ENCODE data around the gene ARID3A. TPM values are rescaled to one million over a fixed set of nuclear protein-coding genes. Genes with fewer than 3 reads are reported as not detected.

ARID3A gene
- total RNA-seq, 1 donor from 2014 or later: 2.4 TPM

DNA sequence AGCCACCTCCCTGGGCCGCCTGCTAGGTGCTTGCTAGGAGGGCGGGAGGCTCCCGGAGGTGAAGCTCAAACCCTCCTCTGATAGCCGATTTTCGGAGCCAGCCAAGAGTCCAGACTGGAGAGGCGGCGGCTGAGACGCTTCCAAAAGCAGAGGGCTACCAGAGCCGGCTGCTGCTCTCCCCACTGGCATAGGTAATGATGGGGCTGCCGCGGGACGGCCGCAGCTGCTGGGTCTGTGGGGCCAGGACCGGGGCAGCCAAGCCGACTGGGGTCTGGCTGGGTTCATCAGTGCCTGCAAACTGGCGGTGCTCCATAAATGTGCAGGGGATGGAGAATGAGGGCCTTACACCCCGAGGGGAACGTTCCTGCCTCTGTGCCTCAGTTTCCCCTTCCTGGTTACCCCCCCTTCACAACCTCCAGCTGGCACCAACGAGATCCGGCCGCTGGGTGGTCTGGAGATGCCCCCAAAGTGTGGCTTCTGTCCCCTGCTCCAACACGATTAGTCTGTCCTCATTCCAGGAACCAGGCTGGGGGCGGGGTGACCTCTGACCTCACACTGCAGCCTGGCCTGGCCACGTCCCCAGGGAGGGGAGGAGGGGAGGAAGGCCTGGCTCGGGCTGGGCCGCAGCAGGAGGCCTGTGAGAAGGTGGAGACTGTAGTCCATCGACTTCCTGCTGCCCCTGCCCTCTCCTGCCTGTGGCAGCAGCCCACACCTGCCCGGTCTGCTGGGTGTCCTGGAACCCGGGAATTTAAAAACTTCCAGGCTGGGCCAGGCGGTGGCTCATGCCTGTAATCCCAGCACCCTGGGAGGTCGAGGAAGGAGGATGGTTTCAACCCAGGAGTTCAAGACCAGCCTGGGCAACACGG is 54.5 kb downstream of the ARID3A start:
- DNase-seq (ENCODE audit: low spot score in 2 of 2) (no peak), FAIRE-seq (no peak)

DNA sequence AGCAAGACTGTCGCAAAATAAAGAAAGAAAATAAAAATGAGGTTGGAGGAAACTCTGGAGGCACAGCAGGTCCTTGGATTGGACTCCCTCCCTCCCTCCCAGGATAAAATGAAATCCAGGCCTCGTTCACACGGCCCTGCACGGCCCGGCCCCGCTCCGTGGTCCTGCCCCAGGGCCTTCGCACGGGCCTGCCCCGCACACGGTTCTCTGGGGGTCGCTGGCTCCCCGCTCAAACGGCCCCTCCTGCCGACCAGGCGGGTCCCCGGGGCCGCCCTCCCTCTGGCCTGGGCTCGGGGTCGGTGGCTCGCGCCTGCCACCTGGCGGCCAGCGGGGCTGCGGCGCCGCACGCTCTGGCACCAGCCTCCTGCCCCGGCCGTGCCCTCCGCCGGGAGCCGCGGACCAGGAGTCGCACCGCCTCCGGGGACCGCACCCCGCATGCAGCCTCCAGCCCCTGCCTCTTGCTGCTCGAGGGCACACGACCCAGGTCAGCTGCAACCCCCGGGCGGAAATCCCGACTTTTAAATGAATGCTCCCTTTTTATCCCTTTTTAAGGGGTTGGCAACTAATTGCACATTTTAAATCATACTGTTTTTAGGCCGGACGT is 56.8 kb downstream of the ARID3A start:
- FAIRE-seq (no peak), DNase-seq (ENCODE audit: low spot score in 2 of 2) (peak; percentile 97 to 98)

GRCh38 chr19:984165-984967 is 58.5 kb downstream of the ARID3A start, which contains the start of gene WDR18:
TSS of gene WDR18 (plus strand) at chr19:984345. CDS start at chr19:984354, 9 bp downstream.
- FAIRE-seq (no peak), DNase-seq (ENCODE audit: low spot score in 2 of 2) (peak; percentile 100)

GRCh38 chr19:986083-986482 is 60.2 kb downstream of the ARID3A start:
- DNase-seq (ENCODE audit: low spot score in 2 of 2): no peak
- no peak for FAIRE-seq

GRCh38 chr19:988081-988480 is 62.2 kb downstream of the ARID3A start:
- no peak for FAIRE-seq
- DNase-seq (ENCODE audit: low spot score in 2 of 2): no peak

DNA sequence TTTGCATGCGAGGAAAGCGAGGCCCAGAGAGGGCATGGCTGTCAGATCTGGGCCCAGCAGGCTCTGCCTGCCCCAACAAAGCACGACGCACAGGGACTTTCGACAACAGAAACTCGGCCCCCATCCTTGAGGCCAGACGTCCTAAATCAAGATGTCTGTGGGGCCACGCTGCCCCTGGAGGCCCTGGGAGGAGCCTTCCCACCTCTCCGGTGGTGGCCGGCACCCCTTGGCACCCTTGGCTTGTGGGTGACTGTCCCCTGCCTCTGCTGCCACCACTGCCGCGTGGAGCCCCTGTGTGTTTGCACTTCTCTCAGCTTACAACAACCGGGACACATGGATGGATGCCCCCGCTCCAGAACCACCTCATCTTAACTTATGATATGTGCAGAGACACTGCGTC is 62.7 kb downstream of the ARID3A start:
- no peak for DNase-seq (ENCODE audit: low spot score in 2 of 2)
- FAIRE-seq: no peak

GRCh38 chr19:989381-990081 is 63.7 kb downstream of the ARID3A start:
- DNase-seq (ENCODE audit: low spot score in 2 of 2) (no peak), FAIRE-seq (no peak)

DNA sequence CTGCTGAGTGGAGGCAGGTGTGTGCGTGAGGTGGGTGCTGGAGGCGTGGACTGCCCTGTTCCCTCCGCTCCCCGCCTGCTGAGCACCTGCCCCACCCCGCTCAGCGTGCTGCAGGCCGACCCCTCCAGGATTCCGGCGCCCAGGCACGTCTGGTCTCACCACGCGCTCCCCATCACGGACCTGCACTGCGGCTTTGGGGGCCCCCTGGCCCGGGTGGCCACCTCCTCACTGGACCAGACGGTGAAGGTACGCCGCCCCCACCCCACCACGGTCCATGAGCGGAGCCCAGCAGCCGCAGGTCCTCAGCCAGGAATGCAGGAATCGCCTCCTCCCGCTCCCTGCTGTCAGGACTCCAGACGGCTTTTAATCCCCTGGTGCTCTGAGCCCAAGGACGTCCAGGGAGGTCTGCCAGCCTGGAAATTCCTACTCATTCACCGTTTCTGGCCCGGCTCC is 64.3 kb downstream of the ARID3A start:
- no peak for FAIRE-seq
- DNase-seq (ENCODE audit: low spot score in 2 of 2): no peak

DNA sequence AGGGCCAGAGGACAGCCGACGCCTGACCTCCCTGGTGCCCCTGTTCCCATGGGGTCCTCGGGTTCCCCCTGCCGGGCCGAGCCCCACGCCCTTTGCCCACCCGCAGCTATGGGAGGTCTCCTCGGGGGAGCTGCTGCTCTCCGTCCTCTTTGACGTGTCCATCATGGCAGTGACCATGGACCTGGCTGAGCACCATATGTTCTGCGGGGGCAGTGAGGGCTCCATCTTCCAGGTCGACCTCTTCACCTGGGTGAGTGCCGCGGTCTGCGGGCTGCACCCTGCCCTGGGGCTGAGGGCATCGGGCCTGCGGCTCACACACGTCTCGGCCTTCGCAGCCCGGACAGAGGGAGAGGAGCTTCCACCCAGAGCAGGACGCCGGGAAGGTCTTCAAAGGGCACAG is 64.9 kb downstream of the ARID3A start:
- FAIRE-seq (no peak), DNase-seq (ENCODE audit: low spot score in 2 of 2) (no peak)

- FAIRE-seq: no peak
- DNase-seq (ENCODE audit: low spot score in 2 of 2): no peak
Observed at GRCh38 chr19:991174-991931, 65.5 kb downstream of the ARID3A start.

DNA sequence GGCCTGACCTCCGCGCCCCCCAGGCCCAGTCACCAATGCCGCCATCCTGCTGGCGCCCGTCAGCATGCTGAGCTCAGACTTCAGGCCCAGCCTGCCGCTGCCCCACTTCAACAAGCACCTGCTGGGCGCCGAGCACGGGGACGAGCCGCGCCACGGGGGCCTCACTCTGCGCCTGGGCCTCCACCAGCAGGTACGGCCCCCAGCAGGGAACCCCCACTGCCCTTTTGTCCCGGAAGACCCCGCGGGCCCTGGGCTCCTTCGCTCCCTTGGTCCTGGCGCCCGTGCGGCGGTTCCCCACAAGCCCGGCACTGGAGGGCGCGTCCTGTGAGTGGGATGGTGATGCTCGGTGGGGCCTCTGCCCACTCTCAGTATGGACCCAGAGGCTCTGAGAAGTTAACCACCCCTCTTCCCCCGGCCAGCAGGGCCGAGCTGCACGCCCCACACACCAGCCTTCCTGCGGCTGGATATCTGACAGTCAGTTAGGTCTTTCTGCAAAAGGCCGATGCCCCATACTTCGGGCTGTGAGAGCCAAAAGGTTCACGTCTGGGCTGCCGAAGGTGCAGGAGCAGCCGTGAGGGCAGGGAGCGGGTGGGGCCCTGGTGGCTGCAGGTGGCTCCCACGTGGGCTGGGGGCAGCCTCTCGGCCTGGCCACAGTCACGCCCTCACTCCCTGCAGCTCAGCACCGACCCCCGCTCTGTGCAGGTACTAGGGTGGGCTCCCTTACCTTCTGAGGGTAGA is 66.3 kb downstream of the ARID3A start:
- no peak for DNase-seq (ENCODE audit: low spot score in 2 of 2)
- FAIRE-seq: no peak

GRCh38 chr19:992670-993055 is 66.8 kb downstream of the ARID3A start:
- no peak for DNase-seq (ENCODE audit: low spot score in 2 of 2)
- no peak for FAIRE-seq

DNA sequence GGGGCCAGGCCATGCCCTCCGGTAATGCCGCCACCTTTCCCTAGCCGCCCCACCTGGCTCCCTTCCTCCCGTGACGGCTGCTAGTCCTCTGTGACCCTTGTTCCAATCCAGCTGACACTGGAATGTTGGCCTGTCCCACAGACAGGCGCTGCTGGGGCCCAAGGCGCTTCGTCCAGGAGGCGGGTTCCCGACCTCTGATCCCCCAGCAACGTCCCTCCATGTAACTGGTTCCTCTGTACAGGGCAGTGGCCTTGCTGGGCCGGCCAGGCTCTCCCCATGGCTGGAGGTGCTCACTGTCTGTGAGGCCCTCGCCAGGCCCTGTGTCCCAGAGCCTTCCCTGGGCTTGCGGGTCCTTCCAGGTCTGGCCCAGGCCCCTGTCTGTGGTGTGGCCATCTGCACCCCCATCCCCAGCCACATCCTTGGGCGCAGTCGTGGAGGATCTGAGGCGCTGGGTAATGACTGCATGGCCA is 67.6 kb downstream of the ARID3A start:
- FAIRE-seq: no peak

GRCh38 chr19:993831-994393 is 68.1 kb downstream of the ARID3A start:
- no peak for FAIRE-seq
- DNase-seq (ENCODE audit: low spot score in 2 of 2): no peak

More for the DNA sequence above, 67.6 kb downstream of the ARID3A start:
- DNase-seq (ENCODE audit: low spot score in 2 of 2): no peak

GRCh38 chr19:994516-994915 is 68.7 kb downstream of the ARID3A start:
- FAIRE-seq (no peak), DNase-seq (ENCODE audit: low spot score in 2 of 2) (no peak)

- DNase-seq (ENCODE audit: low spot score in 2 of 2): no peak
- no peak for FAIRE-seq
Observed at GRCh38 chr19:995051-995827, 69.4 kb downstream of the ARID3A start.

DNA sequence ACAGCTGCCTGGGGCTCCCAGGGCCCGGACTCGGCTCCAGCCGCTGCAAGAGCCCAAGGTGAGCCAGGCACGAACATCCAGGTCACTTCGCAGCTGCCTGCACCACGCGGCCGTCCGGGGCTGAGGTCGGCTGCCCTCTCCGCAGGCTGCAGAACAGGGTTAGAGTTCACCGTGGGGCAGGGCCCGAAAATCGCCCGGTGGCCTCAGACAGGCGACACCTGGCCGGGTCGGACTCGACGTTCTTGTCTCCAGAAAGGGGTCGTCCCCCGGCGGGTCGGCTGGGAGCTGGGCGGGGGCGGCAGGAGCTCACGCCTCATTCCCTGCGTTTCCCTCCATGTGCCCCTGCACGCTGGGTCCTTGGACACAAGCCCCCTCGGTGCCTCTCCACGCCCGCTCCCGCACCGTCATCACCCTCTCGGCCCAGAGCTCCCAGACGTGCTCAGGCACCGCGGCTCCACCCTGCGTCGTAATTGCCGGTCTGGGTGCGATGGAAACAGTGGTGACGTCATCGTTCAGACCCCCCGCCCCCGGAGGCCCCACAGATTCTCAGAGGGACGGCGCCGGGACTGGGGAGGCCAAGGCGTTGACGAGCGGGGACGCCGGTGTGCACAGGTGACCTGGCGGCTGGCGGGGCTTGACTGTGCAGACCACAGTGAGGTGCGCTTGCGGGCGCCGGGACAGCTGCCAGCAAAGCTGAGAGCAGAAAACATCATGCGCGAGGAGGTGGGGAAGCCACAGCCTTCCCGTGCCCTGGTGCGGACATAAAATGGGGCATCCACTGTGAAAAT is 70.4 kb downstream of the ARID3A start:
- no peak for FAIRE-seq
- peak in 1 of 2 donors; percentile 73 for DNase-seq (ENCODE audit: low spot score in 2 of 2)

All from frontal cortex (tissue), 4 donors.